Esophagus (tissue), 2 donors: Measurements from ENCODE around the gene RGS13. TPM values are rescaled to one million over a fixed set of nuclear protein-coding genes. Genes with fewer than 3 reads are reported as not detected.

ENCODE experiments used
- H3K27ac ChIP-seq, 2 donors: one replicate each; pipeline ENCODE4 v1.5.1; 2013; ENCODE audit warnings: low read depth in 2 of 2, mild to moderate bottlenecking in 2 of 2, inconsistent platforms in 1 of 2, low read length in 1 of 2, moderate library complexity in 1 of 2
- H3K27me3 ChIP-seq, 2 donors: one replicate each; pipeline ENCODE4 v1.6.1; 2013; ENCODE audit warnings: low read length in 2 of 2, control low read depth in 1 of 2, mild to moderate bottlenecking in 1 of 2; ENCODE audit not compliant: insufficient read depth in 2 of 2, control insufficient read depth in 1 of 2
- H3K36me3 ChIP-seq, 2 donors: one replicate each; pipeline ENCODE4 v1.6.1; 2013; ENCODE audit warnings: low read length in 1 of 2; ENCODE audit not compliant: control insufficient read depth in 2 of 2, insufficient read depth in 2 of 2
- H3K4me1 ChIP-seq, 2 donors: one replicate each; pipeline ENCODE4 v1.6.1; 2013; ENCODE audit warnings: low read length in 1 of 2; ENCODE audit not compliant: control insufficient read depth in 2 of 2, insufficient read depth in 2 of 2
- H3K4me3 ChIP-seq, 2 donors: one replicate each; pipeline ENCODE4 v1.5.1; 2013; ENCODE audit warnings: low read length in 2 of 2, mild to moderate bottlenecking in 2 of 2, low read depth in 1 of 2, moderate library complexity in 1 of 2
- H3K9me3 ChIP-seq, 2 donors: one replicate each; pipeline ENCODE4 v1.6.1; 2013; ENCODE audit warnings: mild to moderate bottlenecking in 2 of 2, low read depth in 1 of 2, low read length in 1 of 2, moderate library complexity in 1 of 2; ENCODE audit not compliant: control insufficient read depth in 2 of 2, insufficient read depth in 1 of 2
- WGBS, 2 donors: extraction: QIAGEN DNeasy Blood & Tissue Kit; methylation state at CpG; one replicate each; pipeline ENCODE4 v1.1.7; 2013; 5-methylcytosine and 5-hydroxymethylcytosine counted together
- polyA plus RNA-seq, 2 donors: library from polyadenylated mRNA; stranded (reverse); fragments of 200-250 nt; gene quantifications; one replicate each; pipeline ENCODE4 v1.2.3, GENCODE V29; 2013
- donor health status: healthy with polysubstance abuse.
- donor health status: Bipolar disorder and iron deficiency.

Gene RGS13
- polyA plus RNA-seq, 2 donors = 0.13 to 0.22 TPM

GRCh38 chr1:192698731-192699130 lies 62.8 kb downstream of the RGS13 start:
- Histone ChIP-seq H3K4me3 (no peak overlapping the region), H3K9me3 (no peaks in the 10 kb centered on the region)
- 96 to 97% methylated on average over 11 of the region's 11 CpGs for WGBS, 2 donors

DNA sequence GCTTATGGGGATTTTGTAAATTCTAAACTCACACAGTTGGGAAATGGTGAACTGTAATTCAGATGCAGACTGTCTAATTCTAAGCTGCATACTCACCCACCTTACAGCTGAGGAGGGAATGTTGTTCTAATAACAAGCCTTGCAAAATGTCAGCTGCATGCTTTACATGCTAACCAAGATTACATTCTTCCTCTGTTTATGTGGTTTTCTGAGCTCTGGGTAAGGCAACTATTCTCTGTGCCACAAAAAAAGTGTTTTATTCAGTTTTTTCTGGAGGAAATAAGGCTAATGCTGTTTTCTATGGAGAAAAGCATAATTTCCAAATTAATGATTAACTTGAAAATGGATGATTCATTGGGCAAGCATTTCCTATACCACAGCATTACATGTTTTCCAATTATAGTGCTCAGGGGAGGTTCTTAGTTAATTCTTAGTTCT lies 64.9 kb downstream of the RGS13 start:
- Histone ChIP-seq H3K27ac (no peak overlapping the region), H3K4me3 (no peak overlapping the region), H3K27me3 (no peaks in the 10 kb centered on the region), H3K9me3 (no peaks in the 10 kb centered on the region), H3K4me1 (no peaks in the 10 kb centered on the region), H3K36me3 (no peaks in the 10 kb centered on the region)

More at GRCh38 chr1:192698731-192699130, 62.8 kb downstream of the RGS13 start:
- Histone ChIP-seq H3K27me3 (no peaks in the 10 kb centered on the region), H3K36me3 (no peaks in the 10 kb centered on the region), H3K27ac (no peak overlapping the region), H3K4me1 (no peaks in the 10 kb centered on the region)

DNA sequence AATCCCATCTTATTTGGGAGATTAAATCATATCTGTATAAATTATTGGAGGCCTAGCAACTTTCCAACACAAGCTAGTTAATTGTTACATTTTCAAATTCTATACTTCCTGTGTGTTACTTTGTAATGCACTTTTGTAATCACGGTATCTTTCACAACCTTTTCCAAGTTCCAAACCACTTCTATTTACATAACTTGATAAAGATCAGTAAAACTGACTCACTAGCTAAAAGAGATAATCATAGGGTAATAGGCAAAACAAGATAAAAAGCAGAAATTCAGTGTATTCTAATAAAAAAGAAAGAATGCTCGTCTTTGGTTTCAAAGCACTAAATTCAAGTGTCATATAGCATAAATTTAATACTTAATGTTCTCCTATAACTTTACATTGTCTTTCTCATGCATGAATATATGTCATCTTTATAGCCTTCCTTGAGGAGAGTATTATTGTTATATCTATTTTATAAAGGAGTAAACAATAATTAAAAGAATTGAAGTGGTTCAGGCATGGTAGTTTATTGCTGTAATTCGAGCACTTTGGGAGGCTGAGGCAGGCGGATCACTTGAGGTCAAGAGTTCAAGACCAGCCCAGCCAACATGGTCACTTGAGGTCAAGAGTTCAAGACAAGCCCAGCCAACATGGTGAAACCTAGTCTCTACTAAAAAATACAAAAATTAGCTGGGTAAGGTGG lies 66.4 kb downstream of the RGS13 start:
- Histone ChIP-seq H3K9me3 (no peaks in the 10 kb centered on the region), H3K27me3 (no peaks in the 10 kb centered on the region), H3K4me3 (no peak overlapping the region), H3K27ac (no peak overlapping the region), H3K4me1 (no peaks in the 10 kb centered on the region), H3K36me3 (no peaks in the 10 kb centered on the region)
- WGBS, 2 donors = 61% methylated on average over 4 of the region's 4 CpGs

- Histone ChIP-seq H3K4me3 (no peak overlapping the region), H3K27me3 (no peaks in the 10 kb centered on the region), H3K27ac (no peak overlapping the region), H3K36me3 (no peaks in the 10 kb centered on the region), H3K4me1 (no peaks in the 10 kb centered on the region), H3K9me3 (no peaks in the 10 kb centered on the region)
- 74 to 86% methylated on average over 5 of the region's 5 CpGs for WGBS, 2 donors
These were observed 67.6 kb downstream of the RGS13 start for GRCh38 chr1:192703283-192704206.

DNA sequence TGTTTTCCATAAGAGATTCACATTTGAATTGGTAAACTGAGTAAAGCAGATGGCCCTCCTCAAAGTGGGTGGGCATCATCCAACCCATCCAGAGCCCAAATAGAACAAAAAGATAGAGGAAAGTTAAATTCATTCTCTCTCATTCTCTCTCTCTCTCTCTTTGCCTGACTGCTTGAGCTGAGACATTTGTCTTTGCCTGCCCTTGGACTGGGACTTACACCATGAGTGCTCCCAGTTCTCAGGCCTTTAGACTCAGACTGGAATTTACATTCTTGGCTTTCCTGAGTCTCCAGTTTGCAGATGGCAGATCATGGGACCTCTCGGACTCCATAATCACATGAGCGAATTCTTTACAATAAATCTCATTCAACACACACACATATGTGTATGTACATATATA lies 69.6 kb downstream of the RGS13 start:
- no peaks in the 10 kb centered on the region for H3K27me3 ChIP-seq
- H3K36me3 ChIP-seq = no peaks in the 10 kb centered on the region
- WGBS, 2 donors = 94 to 99% methylated on average over 2 of the region's 2 CpGs
- no peak overlapping the region for H3K27ac ChIP-seq
- no peak overlapping the region for H3K4me3 ChIP-seq
- H3K9me3 ChIP-seq = no peaks in the 10 kb centered on the region
- no peaks in the 10 kb centered on the region for H3K4me1 ChIP-seq

DNA sequence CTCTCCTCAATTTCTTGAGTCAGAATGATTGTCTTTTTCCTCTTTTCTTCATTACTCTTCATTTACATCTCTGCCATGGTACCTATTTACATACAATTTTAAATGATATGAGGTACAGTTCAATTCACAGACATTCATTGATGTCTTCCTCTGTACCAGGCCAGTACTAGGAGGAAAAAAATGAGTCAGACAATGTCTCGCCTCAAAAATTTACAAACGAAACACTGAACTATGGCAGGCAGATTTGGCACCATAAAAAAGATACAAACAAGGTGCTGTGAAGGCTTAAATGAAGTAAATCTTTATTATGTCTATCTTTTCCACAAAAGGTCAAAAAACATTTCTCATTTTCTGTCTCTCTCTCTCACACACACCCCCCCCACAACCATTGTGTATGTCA lies 71.0 kb downstream of the RGS13 start:
- Histone ChIP-seq H3K9me3 (no peaks in the 10 kb centered on the region), H3K27ac (no peak overlapping the region), H3K36me3 (no peaks in the 10 kb centered on the region), H3K4me1 (no peaks in the 10 kb centered on the region), H3K27me3 (no peaks in the 10 kb centered on the region), H3K4me3 (no peak overlapping the region)
- WGBS, 2 donors = 75 to 80% methylated on average over 2 of the region's 2 CpGs

- H3K4me3 ChIP-seq = no peak overlapping the region
- 78 to 82% methylated on average over 3 of the region's 3 CpGs for WGBS, 2 donors
- no peaks in the 10 kb centered on the region for H3K36me3 ChIP-seq
- H3K27me3 ChIP-seq = no peaks in the 10 kb centered on the region
- no peak overlapping the region for H3K27ac ChIP-seq
- no peaks in the 10 kb centered on the region for H3K4me1 ChIP-seq
- H3K9me3 ChIP-seq = no peaks in the 10 kb centered on the region
These were observed 72.1 kb downstream of the RGS13 start for GRCh38 chr1:192707978-192708547.

GRCh38 chr1:192709544-192709943 lies 73.6 kb downstream of the RGS13 start:
- no peak overlapping the region for H3K4me3 ChIP-seq
- 84 to 86% methylated on average over 2 of the region's 2 CpGs for WGBS, 2 donors
- H3K9me3 ChIP-seq = no peaks in the 10 kb centered on the region
- no peak overlapping the region for H3K27ac ChIP-seq
- H3K4me1 ChIP-seq = no peaks in the 10 kb centered on the region
- no peaks in the 10 kb centered on the region for H3K27me3 ChIP-seq
- no peaks in the 10 kb centered on the region for H3K36me3 ChIP-seq
